CD4-positive, CD25-positive, alpha-beta regulatory T cell (primary cell): ENCODE results near the gene TNF. TPM values are rescaled to one million over a fixed set of nuclear protein-coding genes. Genes with fewer than 3 reads are reported as not detected.

ENCODE experiments used
- ATAC-seq, 2 donors: fragments of 150-1000 bp; cut with Tn5 transposase; one replicate each; pipeline ENCODE4 v1.10.0; 2021; ENCODE audit warnings: low read depth in 2 of 2, moderate number of reproducible peaks in 2 of 2, moderate library complexity in 1 of 2
- DNase-seq, 3 donors: peaks; one replicate each; pipeline versions ENCODE4 v3.0.0 to v3.0.0-alpha.2; 2012 to 2022; ENCODE audit warnings: mixed read lengths in 1 of 3
- H3K27ac ChIP-seq: one replicate; pipeline ENCODE4 v1.7.0; 2013; ENCODE audit warnings: mild to moderate bottlenecking, low read length; ENCODE audit not compliant: insufficient read depth, poor library complexity, severe bottlenecking
- H3K27me3 ChIP-seq: one replicate; pipeline ENCODE4 v1.7.0; 2013; ENCODE audit warnings: low read length; ENCODE audit not compliant: control insufficient read depth, insufficient read depth
- H3K36me3 ChIP-seq: one replicate; pipeline ENCODE4 v1.7.0; 2013; ENCODE audit warnings: mild to moderate bottlenecking, low read length, moderate library complexity; ENCODE audit not compliant: control insufficient read depth, insufficient read depth
- H3K4me1 ChIP-seq: 2 replicates; pipeline ENCODE4 v1.7.0; 2013; ENCODE audit warnings: mild to moderate bottlenecking, low read length; ENCODE audit not compliant: insufficient read depth, control insufficient read depth, poor library complexity, severe bottlenecking
- H3K4me3 ChIP-seq: one replicate; pipeline ENCODE4 v1.7.0; 2013; ENCODE audit warnings: low read depth, mild to moderate bottlenecking, low read length, moderate library complexity
- H3K9me3 ChIP-seq, 2 experiments: 1 replicate in 1 of 2; 2 replicates in 1 of 2; pipeline ENCODE4 v1.7.0; 2013; ENCODE audit warnings: low read length in 2 of 2, mild to moderate bottlenecking in 1 of 2, moderate library complexity in 1 of 2; ENCODE audit not compliant: control insufficient read depth in 2 of 2
- H3K27ac Mint-ChIP-seq, 3 donors: one replicate each; pipeline ENCODE4 v1.8.0; 2020 to 2022; ENCODE audit warnings: mild to moderate bottlenecking in 3 of 3, mixed read lengths in 3 of 3, moderate library complexity in 2 of 3
- H3K27me3 Mint-ChIP-seq: one replicate; pipeline ENCODE4 v1.8.0; 2022; ENCODE audit warnings: mild to moderate bottlenecking, mixed read lengths
- H3K36me3 Mint-ChIP-seq: one replicate; pipeline ENCODE4 v1.8.0; 2020; ENCODE audit warnings: mixed read lengths
- H3K4me1 Mint-ChIP-seq, 4 donors: one replicate each; pipeline ENCODE4 v1.8.0; 2020 to 2022; ENCODE audit warnings: mixed read lengths in 4 of 4, mild to moderate bottlenecking in 1 of 4
- H3K4me3 Mint-ChIP-seq, 4 donors: one replicate each; pipeline ENCODE4 v1.8.0; 2020 to 2022; ENCODE audit warnings: mild to moderate bottlenecking in 4 of 4, mixed read lengths in 4 of 4, moderate library complexity in 3 of 4
- H3K9me3 Mint-ChIP-seq, 7 donors: one replicate each; pipeline ENCODE4 v1.8.0; 2020 to 2022; ENCODE audit warnings: mixed read lengths in 7 of 7, mild to moderate bottlenecking in 3 of 7, moderate library complexity in 2 of 7
- polyA plus RNA-seq, 4 donors: library from polyadenylated mRNA; unstranded; fragments of 300-500 nt; fragmentation: Illumina TruSeq; gene quantifications; one replicate each; pipeline ENCODE4 v1.2.3, GENCODE V29; 2021
- total RNA-seq: library from RNA; stranded (reverse); gene quantifications from one replicate; pipeline ENCODE4 v1.2.3, GENCODE V29; 2022

Gene TNF
- total and polyA plus RNA-seq, 5 donors from 2014 or later = 0.48 to 21.8 (median 2.4) TPM

DNA sequence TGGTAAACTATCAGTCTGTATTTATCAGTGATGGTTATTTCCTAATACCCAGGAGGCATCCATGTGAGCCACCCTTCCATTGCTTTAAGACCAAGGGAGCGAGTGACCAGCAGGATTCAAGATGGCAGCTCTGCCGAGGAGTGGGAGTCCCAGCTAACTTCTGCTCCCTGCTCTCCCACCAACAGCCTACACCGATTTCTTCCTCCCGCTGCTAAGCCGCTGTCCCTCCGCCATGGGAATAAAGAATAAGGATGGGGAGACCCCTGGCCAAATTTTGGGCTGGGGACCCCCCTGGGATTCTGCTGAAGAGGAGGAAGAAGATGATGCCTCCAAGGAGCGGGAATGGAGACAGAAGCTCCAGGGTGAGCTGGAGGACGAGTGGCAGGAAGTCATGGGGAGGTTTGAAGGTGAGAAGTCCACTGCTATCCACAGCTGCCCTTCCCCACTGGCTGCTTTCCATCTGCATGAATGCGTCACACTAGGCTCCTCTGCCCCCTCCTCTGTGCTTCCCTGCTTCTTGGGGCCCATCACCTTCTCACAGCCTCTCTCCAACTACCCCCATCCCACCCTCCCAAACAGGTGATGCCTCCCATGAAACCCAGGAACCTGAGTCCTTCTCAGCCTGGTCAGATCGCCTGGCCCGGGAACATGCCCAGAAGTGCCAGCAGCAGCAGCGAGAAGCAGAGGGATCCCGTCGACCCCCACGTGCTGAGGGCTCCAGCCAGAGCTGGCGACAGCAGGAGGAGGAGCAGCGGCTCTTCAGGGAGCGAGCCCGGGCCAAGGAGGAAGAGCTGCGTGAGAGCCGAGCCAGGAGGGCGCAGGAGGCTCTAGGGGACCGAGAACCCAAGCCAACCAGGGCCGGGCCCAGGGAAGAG is 17.7 kb upstream of the TNF start:
- Mint-ChIP-seq H3K9me3 (no peaks in the 10 kb centered on the region), H3K4me1 (peaks cover 15 to 65% (median 42%) of the 10 kb centered on the region in 4 donors), H3K4me3 (peak overlapping the region in 3 of 4 donors; percentile 56 to 88 (median 65)), H3K27ac (peak overlapping the region in 1 of 3 donors; percentile 32), H3K27me3 (no peaks in the 10 kb centered on the region), H3K36me3 (peaks cover 14% of the 10 kb centered on the region)
- Histone ChIP-seq H3K9me3 (no peaks in the 10 kb centered on the region), H3K27ac (peak overlapping the region; percentile 77), H3K4me3 (no peak overlapping the region), H3K36me3 (no peaks in the 10 kb centered on the region), H3K4me1 (peaks cover 58% of the 10 kb centered on the region), H3K27me3 (no peaks in the 10 kb centered on the region)
- ATAC-seq = no peak
- DNase-seq = no peak

DNA sequence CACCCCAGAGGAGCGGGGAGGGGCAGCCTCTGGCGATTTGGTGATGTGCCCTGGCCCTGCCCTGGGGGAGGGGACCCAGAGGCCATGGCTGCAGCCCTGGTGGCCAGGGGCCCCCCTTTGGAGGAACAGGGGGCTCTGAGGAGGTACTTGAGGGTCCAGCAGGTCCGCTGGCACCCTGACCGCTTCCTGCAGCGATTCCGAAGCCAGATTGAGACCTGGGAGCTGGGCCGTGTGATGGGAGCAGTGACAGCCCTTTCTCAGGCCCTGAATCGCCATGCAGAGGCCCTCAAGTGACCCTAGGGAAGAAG is 17.1 kb upstream of the TNF start:
- Mint-ChIP-seq H3K27me3 (no peaks in the 10 kb centered on the region), H3K36me3 (peaks cover 19% of the 10 kb centered on the region), H3K27ac (peak overlapping the region in 2 of 3 donors; percentile 79 to 96), H3K4me3 (peak overlapping the region in 2 of 4 donors; percentile 38 to 88), H3K4me1 (peaks cover 15 to 70% (median 42%) of the 10 kb centered on the region in 4 donors), H3K9me3 (no peaks in the 10 kb centered on the region)
- H3K9me3 ChIP-seq = no peaks in the 10 kb centered on the region
- peaks cover 58% of the 10 kb centered on the region for H3K4me1 ChIP-seq
- peak overlapping the region; percentile 77 for H3K27ac ChIP-seq
- peak overlapping the region; percentile 71 for H3K4me3 ChIP-seq
- H3K27me3 ChIP-seq = no peaks in the 10 kb centered on the region
- no peaks in the 10 kb centered on the region for H3K36me3 ChIP-seq
- no peak for DNase-seq
- ATAC-seq = no peak

DNA sequence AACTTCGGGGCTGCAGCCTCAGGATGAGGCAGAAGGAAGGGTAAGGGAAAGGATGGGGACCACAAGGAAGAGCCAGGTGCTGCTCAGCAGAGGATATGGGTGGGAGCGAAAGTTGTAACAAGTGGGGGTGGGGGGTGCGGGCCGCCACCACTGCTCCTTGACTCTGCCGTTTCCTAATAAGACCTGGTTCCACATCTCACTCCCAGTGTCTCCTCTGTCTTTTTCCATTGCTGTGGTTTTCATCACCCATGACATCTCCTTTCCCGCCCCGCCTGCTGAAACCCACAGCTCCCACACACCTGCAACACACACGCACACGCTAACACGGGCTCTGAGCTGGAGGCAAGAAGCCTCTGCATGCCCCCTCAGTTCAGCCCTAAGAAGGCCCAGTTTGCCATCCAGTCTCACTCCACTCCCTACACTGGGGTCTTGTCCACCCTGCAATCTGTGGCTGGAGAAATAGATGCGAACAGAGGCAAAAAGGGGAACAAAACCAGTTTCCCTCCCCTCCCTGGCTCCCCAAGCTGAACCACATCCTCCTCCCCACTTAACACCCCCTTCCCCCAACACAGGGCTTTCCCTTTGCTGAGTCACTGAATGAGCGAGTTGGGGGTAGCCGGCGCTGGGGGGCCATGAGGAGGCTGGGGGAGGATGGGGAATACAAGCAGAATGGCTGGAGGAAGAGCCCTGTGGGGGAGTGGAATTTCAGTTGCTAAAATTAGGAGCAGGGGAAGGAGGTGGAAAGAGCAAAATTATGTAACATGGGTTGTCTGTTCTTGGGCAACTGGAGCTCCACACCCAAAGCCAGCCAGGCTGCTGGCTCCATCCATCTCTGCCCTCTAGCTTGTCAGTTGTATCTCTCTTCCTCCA is 16.5 kb upstream of the TNF start:
- Histone ChIP-seq H3K27me3 (no peaks in the 10 kb centered on the region), H3K9me3 (no peaks in the 10 kb centered on the region), H3K36me3 (peaks cover 3% of the 10 kb centered on the region), H3K27ac (peak overlapping the region; percentile 77), H3K4me3 (peak overlapping the region; percentile 71), H3K4me1 (peaks cover 58% of the 10 kb centered on the region)
- H3K27me3 Mint-ChIP-seq = no peaks in the 10 kb centered on the region
- peak overlapping the region; percentile 33 to 88 (median 81) for H3K4me3 Mint-ChIP-seq
- H3K4me1 Mint-ChIP-seq = peaks cover 15 to 74% (median 44%) of the 10 kb centered on the region in 4 donors
- no peaks in the 10 kb centered on the region for H3K9me3 Mint-ChIP-seq
- ATAC-seq = peak; percentile 73 to 75
- DNase-seq = peak; percentile 51 to 79 (median 64)
- peaks cover 23% of the 10 kb centered on the region for H3K36me3 Mint-ChIP-seq
- peak overlapping the region; percentile 86 to 96 (median 94) for H3K27ac Mint-ChIP-seq

DNA sequence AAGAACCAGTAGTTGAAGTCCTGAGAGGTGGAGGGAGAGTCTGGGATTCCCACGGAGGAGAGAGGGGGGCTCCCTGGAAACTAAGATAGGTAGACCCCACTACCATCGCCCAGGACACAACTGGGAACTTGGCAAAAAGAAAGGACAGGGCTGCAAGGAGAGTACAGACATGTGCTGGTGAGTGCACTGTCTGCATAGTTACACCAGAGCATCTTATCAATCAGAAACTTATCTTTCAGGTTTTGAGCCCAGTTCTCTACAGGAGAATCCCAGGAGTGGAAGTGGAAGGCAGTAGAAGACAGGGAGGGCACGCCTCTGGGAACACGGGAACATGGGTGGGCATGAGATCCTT is 15.8 kb upstream of the TNF start:
- Mint-ChIP-seq H3K36me3 (peaks cover 25% of the 10 kb centered on the region), H3K9me3 (no peaks in the 10 kb centered on the region), H3K4me1 (peaks cover 15 to 76% (median 45%) of the 10 kb centered on the region in 4 donors), H3K27me3 (no peaks in the 10 kb centered on the region), H3K27ac (peak overlapping the region; percentile 86 to 96 (median 94)), H3K4me3 (peak overlapping the region; percentile 33 to 88 (median 81))
- H3K27me3 ChIP-seq = no peaks in the 10 kb centered on the region
- H3K36me3 ChIP-seq = peaks cover 3% of the 10 kb centered on the region
- H3K4me3 ChIP-seq = peak overlapping the region; percentile 71
- no peaks in the 10 kb centered on the region for H3K9me3 ChIP-seq
- peak overlapping the region; percentile 77 for H3K27ac ChIP-seq
- DNase-seq = no peak
- ATAC-seq = peak; percentile 10 to 31
- H3K4me1 ChIP-seq = peaks cover 58% of the 10 kb centered on the region

DNA sequence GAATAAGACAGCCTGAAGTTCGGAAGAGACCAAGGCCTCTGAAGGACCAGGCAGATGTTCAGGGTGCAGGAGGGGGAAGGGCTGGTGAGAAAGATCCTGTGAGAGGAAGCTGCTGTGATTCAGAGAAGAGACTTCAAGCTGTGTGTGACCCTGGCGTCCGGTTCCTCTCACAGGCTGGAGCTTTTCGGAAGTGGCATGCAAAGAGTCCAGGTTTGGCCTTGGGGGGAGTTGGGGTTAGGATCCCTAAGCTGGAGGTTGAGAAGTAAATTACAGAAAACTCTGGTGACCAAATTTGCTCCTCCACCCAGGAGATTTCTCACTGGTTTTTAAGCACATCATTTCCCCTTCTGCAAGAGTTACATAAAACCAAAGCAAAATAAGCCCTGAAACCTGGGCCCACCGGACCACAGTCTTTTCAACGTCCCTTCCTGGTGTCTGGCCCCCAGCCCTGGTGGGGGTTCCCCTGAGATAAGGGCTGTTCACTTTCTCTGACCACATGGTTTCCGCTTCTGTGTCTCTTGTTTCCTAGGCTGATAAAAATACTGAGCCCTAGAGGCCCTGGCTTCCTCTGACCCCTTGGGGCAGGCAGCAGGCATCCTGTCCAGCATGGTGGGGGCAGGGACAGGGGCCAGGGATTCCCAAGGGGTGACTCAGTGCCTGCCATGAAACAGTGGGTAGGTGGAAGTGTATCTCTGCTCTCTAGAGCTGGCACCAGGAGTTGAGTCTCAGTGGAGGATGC is 15.2 kb upstream of the TNF start:
- Mint-ChIP-seq H3K27me3 (no peaks in the 10 kb centered on the region), H3K4me1 (peaks cover 15 to 77% (median 47%) of the 10 kb centered on the region in 4 donors), H3K9me3 (no peaks in the 10 kb centered on the region), H3K4me3 (peak overlapping the region; percentile 44 to 88 (median 81)), H3K27ac (peak overlapping the region; percentile 86 to 96 (median 94)), H3K36me3 (peaks cover 26% of the 10 kb centered on the region)
- Histone ChIP-seq H3K27ac (peak overlapping the region; percentile 77), H3K4me3 (peak overlapping the region; percentile 71), H3K9me3 (no peaks in the 10 kb centered on the region), H3K36me3 (peaks cover 6% of the 10 kb centered on the region), H3K4me1 (peaks cover 58% of the 10 kb centered on the region), H3K27me3 (no peaks in the 10 kb centered on the region)
- ATAC-seq = peak; percentile 73 to 77
- peak; percentile 32 to 86 (median 44) for DNase-seq

DNA sequence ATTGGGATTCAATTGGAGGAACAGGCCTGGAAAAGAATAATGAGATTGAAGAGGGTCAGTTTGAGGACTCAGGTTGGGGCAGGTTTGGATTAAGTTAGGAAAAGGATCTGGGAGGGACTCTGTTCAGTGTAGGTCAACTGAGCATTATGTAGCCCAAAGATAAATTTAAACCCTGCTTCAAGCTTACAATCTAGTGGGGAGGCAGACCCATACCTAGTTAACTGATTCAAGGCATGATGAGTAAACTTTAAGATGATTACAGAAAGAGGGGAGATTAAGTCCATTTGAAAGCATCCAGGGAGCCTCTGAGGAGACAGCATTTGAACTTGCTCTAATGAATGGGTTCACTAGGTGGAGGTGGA is 14.7 kb upstream of the TNF start:
- Mint-ChIP-seq H3K27ac (peak overlapping the region; percentile 86 to 96 (median 94)), H3K36me3 (peaks cover 32% of the 10 kb centered on the region), H3K4me3 (peak overlapping the region; percentile 44 to 88 (median 81)), H3K27me3 (peaks cover 4% of the 10 kb centered on the region), H3K9me3 (no peaks in the 10 kb centered on the region), H3K4me1 (peaks cover 15 to 83% (median 53%) of the 10 kb centered on the region in 4 donors)
- Histone ChIP-seq H3K27ac (peak overlapping the region; percentile 77), H3K4me3 (peak overlapping the region; percentile 71), H3K4me1 (peaks cover 58% of the 10 kb centered on the region), H3K27me3 (no peaks in the 10 kb centered on the region), H3K36me3 (peaks cover 8% of the 10 kb centered on the region), H3K9me3 (no peaks in the 10 kb centered on the region)
- ATAC-seq = no peak
- no peak for DNase-seq
